DND-41 (cell line): ENCODE results near the gene SNX19.

Experiments
- ATAC-seq: fragments of 200-7000 bp; cut with Tn5 transposase; 3 replicates; pipeline ENCODE4 v1.9.1; 2021; ENCODE audit warnings: low read depth; ENCODE audit not compliant: insufficient read depth
- DNase-seq: peaks from one replicate; pipeline ENCODE4 v3.0.0-alpha.2; 2020
- H2AFZ ChIP-seq: 2 replicates; pipeline ENCODE4 v1.6.0; 2012; ENCODE audit warnings: low read depth, low read length
- H3K27ac ChIP-seq: 2 replicates; pipeline ENCODE4 v1.5.1; 2012; ENCODE audit warnings: low read length, inconsistent platforms
- H3K27me3 ChIP-seq: fragments of 200-600 bp; sonication (generic); 2 replicates; pipeline ENCODE4 v1.6.0; 2012; ENCODE audit warnings: low read length, mild to moderate bottlenecking, inconsistent platforms; ENCODE audit not compliant: insufficient read depth, poor library complexity
- H3K36me3 ChIP-seq: 2 replicates; pipeline ENCODE4 v1.5.1; 2012; ENCODE audit warnings: low read length, inconsistent platforms; ENCODE audit not compliant: insufficient read depth
- H3K4me1 ChIP-seq: 2 replicates; pipeline ENCODE4 v1.5.1; 2012; ENCODE audit warnings: mild to moderate bottlenecking, low read length; ENCODE audit not compliant: insufficient read depth
- H3K4me2 ChIP-seq: 2 replicates; pipeline ENCODE4 v1.6.0; 2012; ENCODE audit warnings: mild to moderate bottlenecking, moderate library complexity, low read length, inconsistent platforms; ENCODE audit not compliant: insufficient read depth
- H3K4me3 ChIP-seq, 2 experiments: fragments of 200-600 bp in 1 of 2; shearing (Covaris generic) in 1 of 2; 2 replicates each; pipeline ENCODE4 v1.5.1; 2012 to 2016; ENCODE audit warnings: inconsistent platforms in 2 of 2, low read length in 2 of 2, mild to moderate bottlenecking in 2 of 2, low read depth in 1 of 2, moderate library complexity in 1 of 2
- H3K79me2 ChIP-seq: 2 replicates; pipeline ENCODE4 v1.6.0; 2012; ENCODE audit warnings: low read length, inconsistent platforms; ENCODE audit not compliant: insufficient read depth
- H3K9ac ChIP-seq: 2 replicates; pipeline ENCODE4 v1.6.0; 2012; ENCODE audit warnings: low read depth, mild to moderate bottlenecking, inconsistent platforms, low read length, moderate library complexity
- H3K9me3 ChIP-seq: 2 replicates; pipeline ENCODE4 v1.5.1; 2012; ENCODE audit warnings: low read length, moderate library complexity, mild to moderate bottlenecking, inconsistent platforms; ENCODE audit not compliant: insufficient read depth, severe bottlenecking
- H4K20me1 ChIP-seq: 2 replicates; pipeline ENCODE4 v1.6.0; 2012; ENCODE audit warnings: low read length; ENCODE audit not compliant: insufficient read depth
- CTCF ChIP-seq: IDR thresholded peaks from 2 replicates; pipeline ENCODE4 v1.5.1; 2012; ENCODE audit warnings: borderline replicate concordance, low read length, moderate library complexity, mild to moderate bottlenecking; ENCODE audit not compliant: poor library complexity, severe bottlenecking; ENCODE audit errors: extremely low read depth
- EZH2 ChIP-seq: IDR thresholded peaks from 3 replicates; pipeline ENCODE4 v1.6.1; 2012; ENCODE audit warnings: borderline replicate concordance, low read depth, mild to moderate bottlenecking, moderate library complexity, low read length, inconsistent platforms; ENCODE audit not compliant: severe bottlenecking

The SNX19 gene

GRCh38 chr11:130874396-130874795, 41.9 kb downstream of the SNX19 start:
- H4K20me1 ChIP-seq: no peaks in the 10 kb centered on the region
- H3K4me2 ChIP-seq: no peak overlapping the region
- H3K27ac ChIP-seq: no peak overlapping the region
- H3K9ac ChIP-seq: no peak overlapping the region
- no peaks in the 10 kb centered on the region for H3K27me3 ChIP-seq
- no peak for TF ChIP-seq EZH2
- TF ChIP-seq CTCF: no peak
- no peak for DNase-seq
- no peaks in the 10 kb centered on the region for H3K4me1 ChIP-seq
- H3K79me2 ChIP-seq: no peaks in the 10 kb centered on the region
- H3K9me3 ChIP-seq: no peaks in the 10 kb centered on the region
- no peak overlapping the region for H3K4me3 ChIP-seq
- ATAC-seq: no peak
- peaks cover 84% of the 10 kb centered on the region for H3K36me3 ChIP-seq
- no peak overlapping the region for H2AFZ ChIP-seq

- H4K20me1 ChIP-seq: no peaks in the 10 kb centered on the region
- no peak for DNase-seq
- no peak overlapping the region for H3K4me3 ChIP-seq
- H3K27ac ChIP-seq: no peak overlapping the region
- no peak for ATAC-seq
- no peak overlapping the region for H3K9ac ChIP-seq
- no peaks in the 10 kb centered on the region for H3K4me1 ChIP-seq
- no peaks in the 10 kb centered on the region for H3K27me3 ChIP-seq
- peaks cover 78% of the 10 kb centered on the region for H3K36me3 ChIP-seq
- no peaks in the 10 kb centered on the region for H3K9me3 ChIP-seq
- no peaks in the 10 kb centered on the region for H3K79me2 ChIP-seq
- TF ChIP-seq EZH2 (no peak), CTCF (no peak)
- no peak overlapping the region for H3K4me2 ChIP-seq
- no peak overlapping the region for H2AFZ ChIP-seq
Measured at GRCh38 chr11:130873761-130874160, 42.5 kb downstream of the SNX19 start.

- TF ChIP-seq CTCF (no peak), EZH2 (no peak)
- Histone ChIP-seq H2AFZ (no peak overlapping the region), H3K4me2 (no peak overlapping the region), H3K27me3 (no peaks in the 10 kb centered on the region), H3K9ac (no peak overlapping the region), H3K36me3 (peaks cover 70% of the 10 kb centered on the region), H3K4me1 (no peaks in the 10 kb centered on the region), H3K79me2 (no peaks in the 10 kb centered on the region), H3K9me3 (no peaks in the 10 kb centered on the region), H4K20me1 (no peaks in the 10 kb centered on the region), H3K27ac (no peak overlapping the region), H3K4me3 (no peak overlapping the region)
- DNase-seq (no peak), ATAC-seq (no peak)
Measured at GRCh38 chr11:130872981-130873380, 43.3 kb downstream of the SNX19 start.

GRCh38 chr11:130872513-130872912, 43.8 kb downstream of the SNX19 start:
- no peak overlapping the region for H3K27ac ChIP-seq
- DNase-seq (no peak), ATAC-seq (no peak)
- H2AFZ ChIP-seq: no peak overlapping the region
- no peaks in the 10 kb centered on the region for H3K4me1 ChIP-seq
- no peaks in the 10 kb centered on the region for H3K27me3 ChIP-seq
- H3K4me2 ChIP-seq: no peak overlapping the region
- no peak overlapping the region for H3K4me3 ChIP-seq
- H3K9me3 ChIP-seq: no peaks in the 10 kb centered on the region
- H4K20me1 ChIP-seq: no peaks in the 10 kb centered on the region
- no peak overlapping the region for H3K9ac ChIP-seq
- H3K36me3 ChIP-seq: peaks cover 65% of the 10 kb centered on the region
- no peaks in the 10 kb centered on the region for H3K79me2 ChIP-seq
- TF ChIP-seq EZH2 (no peak), CTCF (no peak)
